ENCODE data around the gene CYCS. TPM values are rescaled to one million over a fixed set of nuclear protein-coding genes. Genes with fewer than 3 reads are reported as not detected.

The CYCS gene
- 226 to 309 TPM (median 237 TPM) in 5 replicates for total RNA-seq (2022; extraction: Qiagen RNA extraction)

DNA sequence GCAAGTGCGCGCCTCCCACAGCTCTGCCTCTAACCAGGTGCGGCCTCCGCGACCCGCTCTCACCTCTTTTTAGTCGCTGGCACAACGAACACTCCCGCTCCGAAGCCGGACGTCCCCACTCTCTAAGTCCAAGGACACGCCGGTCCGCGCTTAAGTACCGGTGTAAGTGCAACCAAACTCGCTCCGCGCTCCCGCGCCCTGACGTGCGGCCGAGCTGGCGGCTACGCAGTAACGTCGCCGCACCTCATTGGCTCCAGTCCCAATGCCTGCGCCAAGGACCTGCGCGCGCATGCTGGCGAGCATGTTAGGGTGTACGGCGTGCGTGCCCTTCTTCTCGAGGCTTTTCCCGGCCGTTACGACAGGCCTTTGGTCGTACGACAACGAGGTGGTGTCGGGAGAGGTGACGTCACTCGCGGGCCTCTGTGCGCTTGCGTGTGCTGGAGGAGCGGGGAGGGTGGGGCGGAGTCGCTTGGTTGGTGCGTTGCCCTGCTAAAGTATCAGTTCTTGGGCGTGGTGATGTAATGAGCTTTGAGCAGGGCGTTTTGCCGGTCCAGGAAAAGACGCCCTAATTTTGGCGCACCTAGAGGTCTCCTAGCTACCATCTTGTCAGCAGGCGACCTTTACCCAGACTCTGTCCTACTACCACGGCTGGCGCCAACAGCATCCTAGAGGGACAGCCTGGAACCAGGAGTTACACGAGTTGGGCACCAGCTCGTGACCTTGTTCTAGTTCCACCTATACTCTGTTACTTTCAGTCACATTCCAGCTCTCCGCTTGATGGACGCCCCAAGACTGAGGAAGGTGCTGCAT is at the start of gene CYCS:
Gene CYCS (minus strand): TSS at position 124 of the 810 bp plus-strand sequence. CDS start 1,141 bp downstream, outside the sequence.

Other genes starting within 250 kb of the CYCS start
- gene OSBPL3, start 145.1 kb downstream of the CYCS start, total RNA-seq (2022; extraction: Qiagen RNA extraction): 10.5 to 13.4 TPM (median 11.2 TPM) in 5 replicates
- not detected in 5 replicates for gene NPVF, start 103.2 kb upstream of the CYCS start, total RNA-seq (2022; extraction: Qiagen RNA extraction)